NCI-H2081 treated with DMSO at 0.1 percent for 48 hours (cell line): ENCODE measurements around the gene SELL.
"Not testable (repeated sequence)": the region's sequence is repeated elsewhere in the genome, so short reads cannot be mapped to it uniquely, and the experiment has no call there.

Experiments used
- DNase-seq: peaks from one replicate; lab custom pipeline; 2025; lab: John Stamatoyannopoulos, UW

The SELL gene

DNA sequence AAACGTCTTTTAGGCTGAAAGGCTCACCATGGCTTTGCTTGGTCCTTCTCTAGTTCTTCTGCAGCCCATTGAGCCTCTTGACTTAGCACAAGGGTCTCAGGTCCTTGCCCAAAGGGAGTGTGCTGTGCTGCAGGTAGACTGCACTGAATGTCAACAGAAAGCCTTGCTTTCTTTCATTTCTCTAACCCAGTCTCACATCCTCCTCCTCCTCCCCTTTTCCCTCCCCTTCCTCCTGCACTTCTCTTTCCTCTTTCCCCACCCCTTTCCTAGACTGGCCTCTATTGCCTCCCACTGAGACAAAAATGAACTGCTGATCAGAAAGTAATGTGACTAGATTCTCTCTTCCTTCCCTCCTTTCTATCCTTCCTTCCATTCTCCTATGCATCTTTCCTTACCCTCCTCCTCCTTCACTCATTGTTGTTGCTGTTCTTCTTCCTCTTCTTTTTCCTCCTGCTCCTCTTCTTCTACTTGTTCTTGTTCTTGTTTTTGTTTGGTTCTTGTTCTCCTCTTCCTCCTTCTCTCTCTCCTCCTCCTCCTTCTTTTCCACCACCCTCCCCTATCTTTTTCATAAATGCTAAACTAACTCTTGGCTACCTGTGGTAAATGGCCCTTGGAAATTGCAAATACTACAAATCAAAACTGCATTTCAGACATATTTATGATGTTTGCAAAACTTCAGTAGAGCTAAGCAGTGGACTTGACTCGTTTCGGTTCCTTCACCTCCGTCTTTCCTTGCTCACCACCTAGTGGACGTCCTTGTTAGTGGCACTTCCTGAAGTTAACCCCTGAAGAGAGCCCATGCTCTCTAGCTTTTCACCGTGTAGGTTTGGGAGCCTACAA lies at the start of gene SELL:
Gene SELL (minus strand): TSS at position 152 of the 840 bp plus-strand sequence. CDS start 122 bp downstream, at position 30.
- peak; percentile 23 for DNase-seq

DNA sequence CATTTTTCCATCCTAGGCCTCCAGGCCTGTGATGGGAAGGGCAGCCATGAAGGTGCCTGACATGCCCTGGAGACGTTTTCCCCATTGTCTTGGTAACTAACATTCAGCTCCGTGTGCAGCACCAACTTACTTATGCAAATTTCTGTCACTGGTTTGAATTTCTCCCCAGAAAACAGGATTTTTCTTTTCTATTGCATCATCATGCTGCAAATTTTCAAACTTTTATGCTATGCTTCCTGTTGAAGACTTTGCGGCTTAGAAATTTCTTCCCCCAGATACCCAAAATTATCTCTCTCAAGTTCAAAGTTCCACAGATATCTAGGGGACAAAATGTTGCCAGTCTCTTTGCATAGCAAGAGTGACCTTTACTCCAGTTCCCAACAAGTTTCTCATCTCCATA lies 47.6 kb upstream of the SELL start:
- no peak for DNase-seq

DNA sequence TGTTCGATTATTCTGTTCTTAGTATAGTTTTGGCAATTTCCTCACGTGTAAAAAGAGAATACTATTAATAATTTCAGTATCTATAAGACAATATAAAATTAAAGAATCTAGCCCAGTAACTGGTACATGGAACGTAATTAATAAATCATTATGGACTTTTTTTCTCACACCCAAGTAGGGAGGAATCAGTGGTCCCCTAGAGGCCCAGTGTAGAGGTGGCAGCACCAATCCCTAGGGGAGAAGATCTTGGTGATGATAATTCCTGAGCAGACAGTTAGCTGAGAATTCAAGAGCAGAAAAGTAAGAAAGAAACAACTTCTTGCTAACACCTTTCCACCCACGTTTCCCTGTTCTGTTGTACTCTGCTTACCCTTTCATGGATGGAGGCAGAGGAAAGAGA lies 42.1 kb upstream of the SELL start:
- DNase-seq = no peak

GRCh38 chr1:169750041-169750440 lies 38.6 kb upstream of the SELL start:
- no peak for DNase-seq

DNA sequence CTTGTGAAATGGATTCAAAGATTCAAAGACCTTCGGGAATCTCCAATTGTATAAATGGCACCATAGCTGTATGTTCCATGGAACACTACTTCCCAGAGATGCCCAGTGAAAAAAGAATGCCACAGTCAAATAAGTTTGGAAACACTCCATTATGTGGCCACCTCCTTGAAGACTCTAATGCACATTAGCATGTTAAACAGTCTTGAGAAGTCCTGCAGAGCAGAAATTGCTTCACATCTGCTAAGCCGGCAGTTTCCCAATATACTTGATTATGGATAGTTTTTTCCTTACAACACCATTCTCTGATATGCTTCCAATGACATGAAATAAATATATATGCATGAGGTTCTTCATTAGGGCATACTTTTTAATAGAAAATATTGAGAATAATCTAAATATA lies 35.1 kb upstream of the SELL start:
- DNase-seq = no peak

DNA sequence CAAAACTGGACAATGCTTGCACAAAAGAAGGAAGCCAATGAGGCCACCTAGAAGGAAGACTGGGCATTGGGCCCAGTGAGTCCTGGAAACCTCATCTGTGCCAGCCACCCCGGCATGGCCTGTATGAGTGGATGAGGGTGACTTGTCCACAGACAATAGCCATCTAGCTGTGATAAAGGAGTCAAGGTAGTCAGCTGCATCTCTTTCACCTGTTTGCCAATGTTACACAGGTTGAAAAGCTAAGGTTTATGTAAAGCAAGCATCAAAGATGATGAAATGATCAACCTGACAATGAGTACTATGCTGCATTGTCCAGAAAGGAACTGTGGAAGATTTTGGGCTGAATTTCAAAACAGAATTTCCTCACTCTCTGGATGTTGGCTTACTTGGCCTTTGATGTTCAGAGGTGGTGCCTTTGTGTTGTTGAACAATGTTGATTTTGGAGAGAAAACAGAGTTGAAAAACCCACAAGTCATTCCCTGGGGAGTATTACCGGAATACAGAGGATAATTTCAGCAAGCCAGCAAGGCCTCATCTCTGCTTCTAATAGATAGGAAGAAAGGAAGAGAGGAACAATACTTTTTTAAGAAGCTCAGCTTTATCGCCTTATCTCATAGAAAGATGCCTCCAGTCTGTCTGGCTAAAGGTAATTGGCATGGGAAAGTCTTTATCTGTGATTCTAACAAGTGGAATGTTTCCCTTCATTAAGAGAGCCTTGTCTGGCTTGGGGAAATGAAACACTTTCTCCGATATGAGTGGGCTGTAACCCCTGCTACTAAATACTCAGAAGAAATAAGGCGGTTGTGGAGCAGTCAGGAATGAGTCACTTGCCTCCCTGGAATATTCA lies 33.8 kb upstream of the SELL start:
- DNase-seq = no peak

GRCh38 chr1:169741666-169742394 lies 30.4 kb upstream of the SELL start:
- DNase-seq = no peak

- DNase-seq = no peak
Measured at GRCh38 chr1:169739980-169740379, 28.6 kb upstream of the SELL start.

DNA sequence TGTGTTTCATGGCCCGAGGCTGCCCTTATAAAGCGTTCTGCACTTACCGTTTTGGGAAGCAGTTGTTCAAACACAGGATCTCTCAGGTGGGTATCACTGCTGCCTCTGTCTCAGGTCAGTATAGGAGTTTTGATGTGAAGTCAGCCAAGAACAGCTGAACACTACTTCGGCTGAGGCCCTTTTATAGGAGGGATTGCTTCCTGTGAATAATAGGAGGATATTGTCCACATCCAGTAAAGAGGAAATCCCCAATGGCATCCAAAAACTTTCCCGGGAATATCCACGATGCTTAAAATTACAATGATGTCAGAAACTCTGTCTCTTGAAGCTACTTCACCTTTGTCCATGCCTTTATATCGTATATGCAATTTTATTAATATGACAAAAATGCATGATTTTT lies 22.5 kb upstream of the SELL start, which contains the start of gene SELE:
Gene SELE (minus strand): TSS at position 156 of the 400 bp plus-strand sequence. CDS start 467 bp downstream, outside the sequence.
- DNase-seq = no peak

DNA sequence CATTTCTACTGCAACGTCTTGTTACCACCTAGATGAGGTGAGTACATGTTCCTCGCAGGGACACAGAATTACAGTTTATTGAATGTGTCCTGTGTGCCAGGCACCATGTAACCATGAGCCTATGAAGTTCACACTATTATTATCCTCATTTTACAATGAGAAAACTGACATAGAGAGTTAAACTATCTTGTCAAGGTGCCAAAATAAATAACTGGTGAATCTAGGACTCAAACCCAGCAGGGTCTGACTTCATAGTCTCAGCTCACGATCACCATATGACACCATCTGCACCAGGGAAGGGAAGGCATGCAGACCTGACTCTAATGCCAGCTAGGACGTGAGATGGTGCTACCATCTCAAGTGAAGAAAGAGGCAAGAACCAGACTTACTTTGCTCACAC lies 20.0 kb upstream of the SELL start:
- DNase-seq = no peak

- DNase-seq = no peak
Measured at GRCh38 chr1:169729991-169730390, 18.6 kb upstream of the SELL start.

DNA sequence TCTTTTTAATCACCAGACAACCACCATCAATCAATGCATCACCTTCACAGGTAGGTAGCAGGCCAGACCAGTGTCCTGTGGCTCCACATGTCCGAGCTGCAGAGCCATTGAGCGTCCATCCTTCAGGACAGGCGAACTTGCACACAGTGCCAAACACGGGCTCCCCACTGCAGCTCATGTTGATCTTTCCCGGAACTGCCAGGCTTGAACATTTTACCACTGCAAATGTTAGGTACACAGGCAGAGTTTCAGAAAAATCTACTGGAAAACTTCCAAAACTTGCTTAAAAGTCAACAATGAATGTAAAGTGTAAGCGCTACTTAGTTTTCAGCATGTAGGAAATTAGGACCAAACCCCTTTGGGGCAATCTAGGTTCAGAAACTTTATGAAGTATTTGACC lies 15.9 kb upstream of the SELL start:
- no peak for DNase-seq

GRCh38 chr1:169726851-169727250 lies 15.4 kb upstream of the SELL start:
- DNase-seq = no peak

DNA sequence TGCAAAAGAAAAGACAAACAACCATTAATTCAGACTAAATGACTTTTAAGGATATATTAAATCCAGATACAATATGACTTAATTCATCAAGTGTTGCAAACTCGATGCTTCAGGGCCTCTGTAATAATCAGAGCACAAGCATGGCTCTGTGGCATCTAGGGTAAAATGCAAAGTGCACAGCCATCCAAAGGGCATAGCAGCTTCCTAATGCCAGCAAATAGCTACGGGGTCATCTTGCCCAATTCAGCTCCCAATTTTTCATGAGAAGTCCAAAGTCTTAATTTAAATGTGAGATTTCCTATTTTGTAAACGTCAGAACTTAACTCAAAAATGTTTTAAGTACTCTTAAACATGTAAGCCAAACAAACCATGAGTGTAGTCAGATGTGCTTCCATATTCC lies 14.5 kb upstream of the SELL start:
- no peak for DNase-seq

DNA sequence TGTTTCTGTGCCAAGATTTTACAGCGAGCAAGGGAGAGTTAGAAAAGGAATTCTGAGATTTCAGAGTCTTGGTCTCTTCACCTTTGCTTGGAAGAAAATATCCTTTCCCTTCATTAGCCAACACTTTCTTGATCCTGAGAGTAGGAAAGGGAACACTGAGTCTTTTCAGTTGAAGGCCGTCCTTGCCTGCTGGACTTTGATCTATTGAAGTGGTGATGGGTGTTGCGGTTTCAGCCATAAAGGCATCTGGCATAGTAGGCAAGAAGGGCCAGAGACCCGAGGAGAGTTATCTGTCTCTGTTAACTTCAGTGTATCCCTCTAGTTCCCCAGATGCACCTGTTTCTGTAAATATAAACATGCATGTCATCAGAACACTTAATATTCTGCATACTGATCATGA lies 12.7 kb upstream of the SELL start:
- no peak for DNase-seq

DNA sequence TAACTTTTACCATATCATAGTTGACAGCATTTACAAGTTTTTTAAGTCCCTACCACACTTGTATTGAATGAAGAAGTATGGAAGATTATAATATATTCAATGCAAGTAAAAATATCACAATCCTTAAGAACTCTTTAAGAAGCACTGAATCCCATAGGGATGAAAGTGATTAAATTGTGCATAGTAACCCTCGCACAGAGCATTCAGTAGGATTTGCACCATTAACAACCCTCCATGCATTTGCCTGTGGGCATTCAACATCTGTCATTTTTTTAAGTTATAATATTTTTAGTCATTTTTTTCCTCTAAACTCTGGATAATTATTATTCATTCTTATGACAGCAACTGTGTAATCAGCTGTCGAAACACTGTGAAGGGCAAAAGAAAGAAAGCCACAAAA lies 12.3 kb upstream of the SELL start:
- no peak for DNase-seq

DNA sequence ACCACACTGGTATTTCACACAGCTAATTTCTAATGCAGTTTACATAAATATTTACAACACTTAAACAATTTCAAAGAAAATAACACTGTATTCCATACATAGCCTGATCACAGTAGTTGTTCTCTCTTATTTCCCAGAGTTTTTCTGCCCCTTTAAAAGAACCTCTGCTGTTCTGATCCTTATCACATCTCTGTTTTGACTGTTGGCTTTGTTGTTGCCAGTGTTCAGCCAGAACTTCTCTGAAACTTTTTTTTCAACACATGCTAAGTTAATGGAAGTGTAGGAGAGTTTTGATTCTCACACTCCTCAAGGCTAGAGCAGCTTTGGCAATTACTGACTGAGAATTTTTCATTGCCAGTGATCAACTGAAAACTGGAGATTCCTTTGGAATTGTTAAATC lies 11.4 kb upstream of the SELL start:
- DNase-seq = no peak

GRCh38 chr1:169715100-169715499 lies 3.7 kb upstream of the SELL start:
- DNase-seq = not testable (repeated sequence)

- DNase-seq = not testable (repeated sequence)
Measured at GRCh38 chr1:169713090-169713489, 1.7 kb upstream of the SELL start.

DNA sequence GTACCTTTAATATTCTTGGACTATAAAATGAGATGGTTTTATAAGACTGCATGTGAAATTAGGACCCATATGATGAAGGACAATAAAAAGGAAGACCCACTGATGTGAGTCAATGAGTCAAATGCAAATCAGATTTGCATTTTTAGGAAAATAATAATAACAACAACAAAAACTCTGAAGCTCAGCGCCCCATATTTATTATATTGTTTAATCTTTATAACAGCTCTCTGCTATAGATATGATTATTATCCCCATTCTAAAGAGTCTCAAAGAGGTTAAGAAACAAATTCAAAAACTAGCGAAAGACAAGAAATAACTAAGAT lies 850 bp upstream of the SELL start:
- DNase-seq = no peak

- DNase-seq = no peak
Measured at GRCh38 chr1:169708647-169709046, 2.8 kb downstream of the SELL start.

DNA sequence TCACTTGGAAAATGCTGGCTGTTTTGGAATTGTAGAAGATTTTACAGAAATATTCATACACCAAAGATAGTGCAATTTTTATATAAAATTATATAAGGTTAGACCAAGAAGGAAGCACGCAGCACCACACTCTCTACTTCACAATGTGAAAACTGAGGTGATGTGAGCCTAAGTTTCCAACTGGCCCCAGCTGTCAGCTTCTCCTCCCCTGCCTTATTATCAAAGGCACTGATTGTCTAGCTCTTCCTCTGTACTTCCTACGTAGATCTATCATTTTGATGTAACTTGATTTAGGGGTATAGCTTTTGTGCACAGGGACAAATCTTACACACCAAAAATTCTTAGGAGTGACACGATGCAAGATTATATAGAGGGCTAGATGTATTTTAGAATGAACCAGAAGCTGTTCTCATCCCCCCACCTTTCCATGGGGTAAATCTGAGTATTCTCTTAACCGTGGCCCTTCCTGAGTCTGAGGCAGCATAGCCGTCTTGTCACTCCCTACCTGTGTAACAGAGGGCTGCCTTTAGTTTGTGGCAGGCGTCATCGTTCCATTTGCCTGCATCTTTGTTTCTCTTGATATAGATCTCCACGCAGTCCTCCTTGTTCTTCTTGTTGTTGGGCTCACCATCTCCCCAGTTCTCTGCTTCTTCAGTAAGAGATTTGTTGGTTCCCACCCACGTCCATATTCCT lies 3.4 kb downstream of the SELL start:
- DNase-seq = no peak
